GM18870 (cell line): ENCODE results near the gene CCDC188.

Experiments used
- ATAC-seq: cut with Tn5 transposase; IDR thresholded peaks from one replicate; pipeline ENCODE4 v1.9.1; 2021; ENCODE audit warnings: moderate library complexity; ENCODE audit not compliant: unreplicated experiment

Gene CCDC188

GRCh38 chr22:20185750-20186149 lies 34.9 kb upstream of the CCDC188 start:
- ATAC-seq = no peak

GRCh38 chr22:20184501-20185165 lies 33.8 kb upstream of the CCDC188 start:
- no peak for ATAC-seq

DNA sequence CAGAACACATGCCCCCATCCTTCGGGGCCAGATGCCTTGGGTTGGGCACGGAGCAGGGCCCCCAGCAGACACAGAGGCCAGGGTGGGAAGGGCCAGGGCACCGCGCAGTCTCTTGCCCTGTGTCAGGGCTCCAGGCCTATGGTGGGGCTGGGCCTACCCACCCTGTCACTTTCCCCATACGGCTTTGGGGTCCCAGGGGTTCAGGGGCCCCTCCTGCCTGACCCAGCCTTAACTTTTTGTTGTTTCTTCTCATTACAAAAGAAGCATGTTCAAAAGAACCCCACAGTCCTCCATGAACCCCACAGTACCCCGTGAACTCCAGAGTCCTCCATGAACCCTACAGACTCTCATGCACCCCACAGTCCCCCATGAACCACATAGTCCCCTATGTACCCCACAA lies 33.0 kb upstream of the CCDC188 start:
- ATAC-seq = no peak

- ATAC-seq = no peak
These were observed 32.2 kb upstream of the CCDC188 start for GRCh38 chr22:20183101-20183500.

DNA sequence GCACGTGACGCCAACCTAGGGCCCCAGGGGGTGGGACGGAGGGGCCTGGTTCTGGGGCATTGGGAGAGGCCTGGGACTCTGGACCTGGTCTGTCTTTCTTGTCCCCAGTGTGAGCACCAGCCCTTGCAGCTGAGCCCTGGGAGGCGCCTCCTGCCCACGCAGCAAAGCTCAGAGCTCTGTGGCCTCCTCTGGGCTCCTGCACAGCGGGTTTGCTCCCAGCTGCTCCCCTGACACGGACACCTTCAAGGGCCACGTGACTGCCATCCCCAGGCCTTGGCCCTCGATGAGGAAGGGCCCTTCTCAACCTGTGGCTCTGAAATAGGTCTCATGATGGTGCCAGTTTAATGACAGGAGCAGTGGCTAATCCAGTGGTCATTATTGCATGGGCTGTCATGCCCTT lies 31.5 kb upstream of the CCDC188 start:
- no peak for ATAC-seq

GRCh38 chr22:20181884-20182236 lies 31.0 kb upstream of the CCDC188 start:
- ATAC-seq = no peak

- no peak for ATAC-seq
These were observed 30.5 kb upstream of the CCDC188 start for GRCh38 chr22:20181194-20181883.

GRCh38 chr22:20180640-20181039 lies 29.8 kb upstream of the CCDC188 start:
- no peak for ATAC-seq

- ATAC-seq = no peak
These were observed 29.4 kb upstream of the CCDC188 start for GRCh38 chr22:20180245-20180630.

DNA sequence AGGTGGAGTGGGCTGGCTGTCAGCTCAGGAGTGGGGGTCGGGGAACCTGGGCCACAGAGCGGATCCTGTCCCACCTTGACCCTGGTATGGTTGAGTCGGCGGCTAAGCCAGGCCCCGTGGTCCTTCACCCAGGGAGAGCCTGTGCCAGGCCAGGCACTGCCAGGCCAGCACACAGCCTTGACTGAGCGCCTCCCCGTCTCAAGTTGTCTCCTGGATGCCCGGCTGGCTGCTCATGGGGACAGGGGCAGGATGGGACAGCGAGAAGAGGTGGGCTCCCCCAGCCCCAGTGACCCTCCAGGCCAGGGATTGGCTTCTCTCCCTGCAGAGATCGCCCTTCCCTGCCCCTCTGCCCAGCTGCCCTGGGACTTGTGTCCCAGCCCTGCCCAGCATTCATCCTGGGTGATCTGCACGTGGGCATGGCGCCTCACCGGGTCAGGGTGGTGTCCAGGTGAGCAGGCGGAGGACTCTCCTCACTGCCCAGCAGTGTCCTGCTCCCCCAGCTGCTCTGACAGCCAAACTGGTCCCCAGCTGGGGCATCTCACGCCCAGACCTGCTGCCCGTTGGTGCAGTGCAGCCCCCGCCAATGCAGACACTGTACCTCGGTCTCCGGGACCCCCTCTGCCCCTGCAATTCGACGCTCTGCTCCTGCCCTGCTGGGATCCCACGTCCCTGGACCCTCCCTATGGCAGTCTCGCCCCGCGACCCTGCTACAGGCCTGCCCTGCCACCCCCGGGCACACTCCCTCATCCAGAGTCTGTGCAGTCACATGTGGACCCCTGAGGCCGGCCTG lies 28.8 kb upstream of the CCDC188 start:
- ATAC-seq = no peak

DNA sequence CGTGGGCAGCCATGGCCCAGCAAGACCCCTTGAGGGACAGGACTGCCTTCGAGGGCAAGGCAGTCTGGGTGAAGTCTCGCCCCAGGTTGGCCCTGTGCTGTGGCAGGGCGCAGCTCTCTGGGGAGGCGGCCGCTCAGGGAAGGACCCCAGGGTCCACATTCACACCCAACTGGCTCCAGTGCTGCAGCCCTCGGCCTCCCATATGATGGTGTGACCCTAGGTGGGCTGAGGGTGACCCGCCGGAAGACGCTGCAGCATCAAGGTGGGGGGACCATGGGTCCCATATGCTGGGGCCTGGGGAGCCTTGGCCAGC lies 28.0 kb upstream of the CCDC188 start:
- ATAC-seq = no peak

GRCh38 chr22:20178075-20178914 lies 27.4 kb upstream of the CCDC188 start:
- no peak for ATAC-seq

GRCh38 chr22:20177217-20177911 lies 26.5 kb upstream of the CCDC188 start:
- no peak for ATAC-seq

DNA sequence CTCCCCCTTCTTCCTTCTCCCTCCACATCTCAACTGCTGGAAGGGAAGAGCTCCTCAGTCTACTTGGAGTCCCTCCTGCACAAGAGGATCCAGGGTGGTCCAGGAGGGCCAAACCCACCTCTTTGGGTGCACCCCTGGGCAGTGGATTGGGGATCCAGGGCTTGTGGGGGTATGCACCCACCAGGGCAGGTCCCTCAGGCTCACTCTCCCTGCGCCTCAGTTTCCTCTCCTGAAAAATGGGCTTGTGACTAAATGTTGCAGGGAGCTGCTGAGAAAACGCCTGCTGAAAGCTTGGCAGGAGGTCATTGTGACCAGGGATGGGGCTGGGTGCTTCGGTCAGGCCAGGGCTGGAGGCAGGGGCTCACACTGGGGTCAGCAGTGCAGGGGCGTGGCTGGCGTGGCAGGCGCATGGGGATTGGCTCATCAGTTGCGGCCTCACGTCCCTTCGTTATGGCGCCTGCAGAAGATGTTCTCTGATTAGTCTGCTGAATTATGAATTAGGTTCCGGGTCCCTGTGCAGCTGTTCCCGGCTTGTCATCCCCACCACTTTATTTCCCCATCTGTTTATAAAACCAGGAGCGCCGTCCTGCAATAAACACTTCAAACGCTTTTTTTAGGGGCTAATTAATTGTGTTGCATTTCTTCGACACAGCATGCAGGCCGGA lies 25.7 kb upstream of the CCDC188 start:
- no peak for ATAC-seq

DNA sequence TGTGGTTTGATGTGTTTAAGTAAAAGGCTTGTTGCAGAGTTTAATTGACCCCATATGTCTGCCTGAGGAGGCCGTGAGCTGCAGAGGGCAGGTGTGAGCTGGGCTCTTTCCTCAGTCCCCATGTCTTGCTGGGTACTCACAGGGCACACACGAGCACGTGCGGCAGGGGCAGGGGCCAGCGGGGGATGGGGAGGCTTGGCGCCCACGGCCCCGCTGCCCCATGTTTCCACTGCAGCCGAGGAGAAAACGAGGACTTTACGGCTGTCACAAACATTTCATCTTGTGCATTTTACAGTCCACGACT lies 24.7 kb upstream of the CCDC188 start:
- ATAC-seq = no peak

DNA sequence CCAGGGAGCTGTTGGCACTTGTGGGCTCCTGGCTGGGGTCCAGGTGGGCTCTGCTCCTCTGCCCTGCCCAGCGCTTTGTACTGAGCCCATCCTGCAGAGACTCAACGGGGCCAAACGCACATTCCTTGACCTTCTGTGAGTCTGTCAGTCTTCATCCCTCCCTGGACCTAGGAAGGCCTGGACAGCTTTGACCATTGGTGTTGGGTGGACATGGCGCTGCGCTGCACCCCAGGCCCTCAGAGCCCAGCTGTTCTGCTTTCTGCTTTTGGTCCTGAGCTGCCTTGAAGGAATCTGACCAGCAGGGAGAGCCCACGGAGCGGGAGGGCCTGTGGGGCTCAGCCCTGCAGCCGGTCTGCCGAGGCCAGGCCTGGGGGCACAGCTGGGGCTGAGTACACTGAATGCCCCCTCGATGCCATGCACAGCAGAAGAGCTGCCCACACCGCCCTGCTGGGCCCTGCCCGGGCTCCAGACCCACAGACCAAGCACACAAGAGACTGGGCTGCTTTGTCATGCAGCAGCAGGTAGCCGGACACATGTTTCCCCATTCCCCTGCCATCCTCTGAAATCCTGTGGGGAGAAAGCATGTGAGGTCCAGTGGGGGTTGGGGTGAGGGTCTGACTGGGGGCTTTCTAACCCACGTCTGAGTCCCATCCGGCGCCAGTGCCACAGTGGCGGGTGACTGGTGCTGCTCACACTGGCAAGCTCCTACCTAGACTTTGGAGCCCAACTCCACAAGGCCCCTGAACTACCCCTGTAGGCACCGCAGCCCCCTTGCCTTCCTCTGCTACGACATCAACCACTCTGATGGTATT lies 24.1 kb upstream of the CCDC188 start:
- no peak for ATAC-seq

GRCh38 chr22:20173772-20174171 lies 22.9 kb upstream of the CCDC188 start:
- no peak for ATAC-seq

GRCh38 chr22:20173246-20173645 lies 22.4 kb upstream of the CCDC188 start:
- no peak for ATAC-seq

DNA sequence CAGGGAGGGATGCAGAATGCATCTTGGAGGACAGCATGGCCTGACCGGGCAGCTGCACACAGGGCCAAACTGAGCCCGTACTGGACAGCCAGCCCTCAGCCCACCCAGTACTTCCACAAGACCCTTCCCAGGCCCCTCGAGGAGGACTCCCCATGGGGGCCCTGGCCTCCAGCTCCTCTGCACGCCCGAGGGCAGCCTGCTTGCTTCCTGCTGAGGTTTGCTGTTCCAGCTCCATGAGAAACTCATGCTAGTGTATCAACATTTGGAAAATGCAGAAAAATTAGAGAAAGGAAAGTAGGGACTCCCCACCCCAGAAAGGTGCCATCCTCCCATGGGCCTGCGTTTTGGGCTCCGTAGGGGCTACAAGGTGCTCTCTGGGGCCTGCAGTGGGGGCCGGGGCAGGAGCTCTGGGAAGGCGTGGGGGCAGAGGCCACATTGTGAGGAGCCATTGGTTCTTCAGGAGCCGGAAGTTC lies 21.3 kb upstream of the CCDC188 start:
- no peak for ATAC-seq
